GM19463 (cell line): ENCODE results near the gene TMA7.
"Not testable (repeated sequence)": the region's sequence is repeated elsewhere in the genome, so short reads cannot be mapped to it uniquely, and the experiment has no call there.

Source experiments
- ATAC-seq: cut with Tn5 transposase; IDR thresholded peaks from one replicate; pipeline ENCODE4 v1.9.1; 2021; ENCODE audit warnings: mild to moderate bottlenecking, moderate library complexity; ENCODE audit not compliant: unreplicated experiment

Gene TMA7

GRCh38 chr3:48466386-48467109 is 26.5 kb downstream of the TMA7 start:
- no peak for ATAC-seq

GRCh38 chr3:48467110-48467454 is 27.0 kb downstream of the TMA7 start:
- ATAC-seq = no peak

DNA sequence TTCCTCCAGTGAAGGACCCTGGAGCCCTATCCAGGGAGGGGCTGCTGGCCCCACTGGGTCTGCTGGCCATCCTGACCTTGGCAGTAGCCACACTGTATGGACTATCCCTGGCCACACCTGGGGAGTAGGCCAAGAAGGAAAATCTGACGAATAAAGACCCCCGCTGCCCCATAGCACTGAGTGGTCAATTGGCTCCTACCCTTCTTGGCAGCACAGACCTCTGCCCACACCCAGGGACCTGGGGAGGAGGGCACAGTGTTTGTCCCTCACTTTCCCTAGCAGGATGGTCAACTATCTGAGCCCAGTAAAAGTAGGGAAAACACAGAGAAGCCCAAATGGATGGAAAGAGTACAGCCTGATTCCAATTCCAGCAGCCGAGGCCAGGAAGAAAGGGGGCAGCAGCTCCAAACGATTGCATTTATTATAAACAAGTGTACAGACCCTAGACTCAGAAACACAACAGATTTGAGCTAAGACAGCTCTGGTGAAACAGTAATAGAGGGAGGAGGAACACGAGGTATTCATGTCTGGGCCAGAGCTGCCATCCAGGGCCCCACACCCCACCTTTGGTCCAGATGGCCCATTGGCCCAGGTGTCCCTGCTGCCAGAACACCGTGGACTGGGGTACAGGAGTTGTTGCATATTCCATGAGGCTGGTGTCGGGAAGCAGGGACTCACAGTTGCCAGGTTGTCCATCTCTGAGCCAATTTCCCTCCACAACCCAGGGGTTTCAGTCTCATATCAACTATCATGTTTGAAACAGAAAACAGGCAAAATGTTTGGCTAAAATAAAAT is 27.6 kb downstream of the TMA7 start:
- ATAC-seq = no peak

DNA sequence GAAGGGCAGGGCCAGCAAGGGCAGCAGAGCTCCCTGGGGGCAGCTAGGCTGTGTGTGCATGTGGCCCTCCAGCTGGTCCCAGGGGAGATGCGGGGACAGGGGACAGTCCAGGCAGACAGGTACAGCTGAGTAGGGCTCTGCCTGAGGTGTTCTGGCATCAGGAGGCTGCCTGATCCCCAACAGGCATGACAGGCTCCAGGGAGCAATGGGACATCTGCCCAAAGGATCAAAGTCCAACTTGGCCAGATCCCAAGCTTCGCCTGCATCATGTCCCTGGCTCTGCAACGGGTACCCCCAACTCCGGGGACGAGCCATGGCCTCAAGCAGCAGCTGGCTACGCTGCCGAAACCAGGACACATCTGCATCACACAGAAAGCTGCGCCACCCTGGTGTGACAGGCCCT is 28.3 kb downstream of the TMA7 start:
- ATAC-seq = no peak

DNA sequence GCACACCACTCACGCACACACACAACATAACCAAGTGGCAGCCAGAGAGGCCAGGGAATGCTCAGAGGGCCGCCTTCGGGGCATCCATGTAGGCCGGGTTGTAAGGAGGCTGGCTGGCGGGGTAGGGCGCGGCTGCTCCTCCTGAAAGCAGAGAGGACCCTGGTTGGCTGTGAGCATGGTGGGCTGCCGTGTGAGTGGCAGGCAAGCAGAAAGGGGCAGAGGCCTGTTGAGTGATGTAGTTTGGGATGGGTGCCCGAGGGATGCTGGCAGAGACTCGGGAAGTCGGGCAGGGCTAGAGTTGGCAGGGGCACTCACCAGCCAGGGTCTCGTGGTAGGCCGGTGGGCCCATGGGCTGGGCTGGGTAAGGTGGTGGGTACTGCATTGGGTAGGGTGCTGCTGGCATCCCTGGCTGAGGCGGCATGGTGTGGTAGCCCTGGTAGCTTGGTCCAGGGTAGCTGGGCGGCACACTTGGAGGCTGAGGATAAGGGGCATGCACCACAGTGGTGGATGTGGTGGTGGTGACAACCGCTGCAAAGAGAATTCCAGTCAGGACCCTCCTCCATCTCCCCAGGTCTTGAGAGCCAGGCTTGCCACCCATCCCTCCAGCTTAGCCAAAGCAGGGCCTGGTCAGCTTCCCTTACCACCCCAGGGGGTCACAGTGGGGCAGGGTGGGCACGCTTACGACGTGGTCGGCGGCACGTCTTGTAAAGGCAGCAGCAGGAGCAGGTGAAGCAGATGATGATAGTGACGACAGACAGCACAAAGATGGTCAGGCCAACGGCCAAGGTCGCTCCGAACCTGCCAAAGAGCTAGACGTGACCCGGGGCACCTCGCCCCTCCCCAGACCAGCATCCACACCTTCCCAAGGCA is 29.2 kb downstream of the TMA7 start:
- no peak for ATAC-seq

DNA sequence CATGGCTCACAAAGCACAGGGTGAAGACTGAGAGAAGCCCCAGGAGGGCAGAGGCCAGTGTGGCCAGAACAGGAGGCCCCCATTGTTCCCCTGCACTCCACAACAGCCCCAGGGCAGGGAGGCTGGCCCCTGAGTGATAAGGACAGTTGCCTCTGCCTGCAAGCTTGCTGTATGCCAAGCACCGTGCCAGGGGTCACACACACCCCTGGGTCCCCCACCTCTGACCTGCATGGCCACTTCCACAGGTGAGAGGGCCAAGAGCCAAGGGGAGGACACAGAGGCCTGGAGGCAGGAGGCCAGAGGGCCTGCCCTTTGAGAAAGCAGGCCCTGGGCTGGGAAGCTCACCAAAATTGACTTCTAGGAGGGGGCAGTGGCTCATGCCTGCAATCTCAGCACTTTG is 30.2 kb downstream of the TMA7 start:
- ATAC-seq = no peak

DNA sequence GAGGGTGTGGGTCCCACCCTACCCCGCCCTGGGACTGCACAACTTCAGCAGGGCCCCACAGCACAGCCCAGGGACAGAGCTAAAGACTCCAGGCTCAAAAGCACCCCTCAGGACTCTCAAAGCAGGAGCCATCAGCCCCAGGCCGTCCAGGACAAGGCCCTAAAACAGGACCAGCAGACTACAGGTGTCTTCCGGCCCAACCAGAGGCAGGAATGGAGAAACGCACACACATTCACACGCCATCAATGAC is 32.5 kb downstream of the TMA7 start:
- peak; percentile 3 for ATAC-seq

DNA sequence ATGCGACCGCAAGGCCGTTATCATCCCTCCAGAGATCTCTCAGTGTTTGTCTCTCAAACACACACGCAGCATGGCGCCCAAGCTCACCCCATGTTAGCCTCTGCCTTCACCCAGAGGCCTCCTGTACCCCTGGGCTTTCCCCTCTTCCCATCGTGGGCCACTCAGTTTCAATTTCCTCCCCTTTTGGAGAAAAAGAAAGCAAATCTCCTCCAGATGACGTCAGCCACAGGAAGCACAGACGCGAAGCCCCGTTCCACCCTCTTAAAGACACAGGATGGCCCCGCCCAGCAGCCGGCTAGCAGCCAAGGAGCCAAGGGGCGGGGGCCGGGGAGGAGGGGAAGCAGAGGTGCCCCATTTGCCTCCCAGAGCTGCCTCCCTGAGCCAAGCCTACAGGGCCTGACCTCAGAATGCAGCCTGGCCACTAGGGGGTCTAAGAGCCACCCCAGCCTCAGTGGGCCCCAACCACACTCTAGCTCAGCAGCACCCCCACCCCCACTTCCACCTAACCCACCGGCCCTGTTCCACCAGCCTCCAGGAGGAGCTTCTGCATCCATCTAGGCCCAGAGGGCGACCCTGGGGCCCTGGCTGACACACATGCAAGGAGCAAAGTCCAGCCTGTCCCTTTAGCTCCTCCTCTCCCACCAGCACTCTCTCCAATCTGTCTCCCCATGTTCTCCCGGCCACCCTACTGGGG is 33.0 kb downstream of the TMA7 start:
- ATAC-seq = peak; percentile 88

DNA sequence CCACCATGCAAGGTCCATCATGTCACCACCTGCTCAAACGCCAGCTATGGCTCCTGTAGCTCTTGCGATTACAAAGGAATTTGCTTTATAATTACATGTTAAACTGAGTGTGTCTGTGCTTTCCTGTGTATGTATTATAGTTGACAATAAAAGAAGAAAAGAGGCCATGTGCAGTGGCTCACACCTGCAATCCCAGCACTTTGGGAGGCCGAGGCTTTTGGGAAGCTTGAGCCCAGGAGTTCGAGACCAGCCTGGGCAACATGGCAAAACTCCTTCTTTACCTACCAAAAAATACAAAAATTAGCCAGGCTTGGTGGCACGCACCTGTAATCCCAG is 33.5 kb downstream of the TMA7 start:
- no peak for ATAC-seq

DNA sequence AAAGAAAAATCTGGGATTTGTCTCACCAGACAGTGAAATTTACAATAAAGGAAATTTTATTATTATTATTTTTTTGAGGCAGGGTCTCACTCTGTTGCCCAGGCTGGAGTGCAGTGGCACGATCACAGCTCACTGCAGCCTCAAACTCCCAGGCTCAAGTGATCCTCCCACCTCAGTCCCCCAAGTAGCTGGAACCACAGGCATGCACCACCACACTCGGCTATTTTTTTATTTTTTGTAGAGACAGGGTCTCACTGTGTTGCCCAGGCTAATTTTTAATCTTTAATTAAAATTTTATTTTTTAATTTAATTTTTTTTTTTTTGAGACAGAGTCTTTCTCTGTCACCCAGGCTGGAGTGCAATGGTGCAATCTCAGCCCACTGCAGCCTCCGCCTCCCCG is 34.0 kb downstream of the TMA7 start:
- not testable (repeated sequence) for ATAC-seq

GRCh38 chr3:48474619-48475018 is 34.6 kb downstream of the TMA7 start:
- no peak for ATAC-seq

GRCh38 chr3:48475188-48475587 is 35.1 kb downstream of the TMA7 start:
- ATAC-seq = no peak

- no peak for ATAC-seq
Observed at GRCh38 chr3:48476426-48477053, 36.5 kb downstream of the TMA7 start.

- ATAC-seq = no peak
Observed at GRCh38 chr3:48477959-48478520, 38.0 kb downstream of the TMA7 start.

DNA sequence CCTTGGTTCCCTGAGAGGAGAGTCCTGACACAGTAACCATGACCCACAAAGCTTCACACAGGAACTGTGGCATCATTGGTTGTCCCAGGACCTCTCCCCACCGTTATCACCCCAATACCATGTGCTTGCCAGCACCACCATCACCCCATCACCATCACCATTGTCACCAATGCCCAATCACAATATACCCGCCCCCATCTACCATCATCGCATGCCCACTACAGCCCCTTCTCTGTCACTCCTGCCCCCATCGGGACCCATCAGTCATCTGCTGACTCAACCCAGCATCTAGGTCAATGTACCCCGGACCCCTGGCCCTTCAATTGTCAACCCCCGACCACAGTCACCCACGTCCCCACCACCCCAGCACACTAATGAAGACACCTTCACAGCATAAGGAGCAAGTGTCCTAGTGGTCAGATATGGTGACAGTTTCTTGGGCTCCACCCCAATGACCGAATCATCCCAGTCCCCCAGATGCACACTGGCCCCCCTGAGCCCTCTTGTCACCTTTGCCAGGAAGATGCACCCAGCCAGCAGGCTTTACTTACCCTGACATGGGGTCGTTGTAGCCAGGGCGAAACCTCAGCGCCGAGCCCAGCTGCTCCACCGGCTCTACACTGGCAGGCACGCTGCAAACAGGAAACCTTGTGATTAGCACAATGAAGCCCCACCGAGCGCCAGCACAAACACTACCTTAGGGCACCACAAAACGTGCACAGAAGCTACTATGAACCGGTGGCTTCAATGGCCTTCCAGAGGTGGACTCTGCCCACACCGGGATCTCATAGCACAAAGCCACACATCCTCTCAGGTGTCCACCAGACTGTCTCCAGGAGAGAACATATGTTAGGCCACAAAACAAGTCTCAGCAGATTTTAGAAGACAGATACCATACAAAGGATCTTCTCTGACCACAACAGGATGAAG is 38.8 kb downstream of the TMA7 start:
- no peak for ATAC-seq

GRCh38 chr3:48480891-48481290 is 40.8 kb downstream of the TMA7 start:
- not testable (repeated sequence) for ATAC-seq

DNA sequence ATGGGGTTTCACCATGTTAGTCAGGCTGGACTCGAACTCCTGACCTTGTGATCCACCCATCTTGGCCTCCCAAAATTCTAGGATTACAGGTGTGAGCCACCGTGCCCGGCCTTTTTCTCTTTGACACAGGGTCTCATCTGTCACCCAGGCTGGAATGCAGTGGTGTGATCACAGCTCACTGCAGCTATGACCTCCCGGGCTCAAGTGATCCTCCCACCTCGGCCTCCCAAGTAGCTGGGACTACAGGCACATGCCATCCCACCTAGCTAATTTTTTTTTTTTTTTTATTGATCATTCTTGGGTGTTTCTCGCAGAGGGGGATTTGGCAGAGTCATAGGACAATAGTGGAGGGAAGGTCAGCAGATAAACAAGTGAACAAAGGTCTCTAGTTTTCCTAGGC is 42.8 kb downstream of the TMA7 start:
- ATAC-seq = not testable (repeated sequence)

GRCh38 chr3:48486952-48487351 is 46.9 kb downstream of the TMA7 start:
- ATAC-seq = no peak

DNA sequence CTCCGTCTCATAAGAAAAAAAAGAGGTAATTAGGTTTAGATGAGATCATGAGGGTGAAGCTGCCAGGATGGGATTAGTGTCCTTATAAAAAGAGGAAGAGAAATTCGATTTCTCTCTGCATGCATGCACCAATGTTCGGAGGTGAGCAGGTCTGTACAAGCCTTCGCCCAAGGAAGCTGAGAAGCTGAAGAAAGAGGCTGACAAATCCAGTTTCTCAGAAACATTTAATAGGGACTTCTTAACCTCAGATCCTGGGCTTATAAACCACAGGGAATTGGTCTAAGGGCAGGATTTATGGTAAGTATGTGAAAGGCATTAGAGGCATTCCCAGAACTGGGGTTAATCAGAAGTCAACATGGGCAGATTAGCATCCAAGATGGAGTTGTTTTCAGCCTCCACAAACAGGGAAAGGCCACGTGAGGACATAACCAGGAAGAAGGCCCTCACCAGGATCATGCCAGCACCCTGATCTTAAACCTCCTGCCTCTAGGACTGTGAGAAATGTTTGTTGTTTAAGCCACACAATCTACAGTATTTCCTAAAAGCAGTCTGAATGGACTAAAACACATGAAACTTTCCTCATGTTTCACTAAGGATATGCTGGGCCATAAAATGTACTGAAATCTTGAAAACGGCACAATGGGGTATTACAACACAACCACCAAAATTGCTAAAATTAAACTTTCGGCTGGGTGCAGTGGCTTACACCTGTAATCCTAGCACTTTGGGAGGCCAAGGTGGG is 52.6 kb downstream of the TMA7 start:
- ATAC-seq = no peak
